Stimulated activated CD8-positive, alpha-beta memory T cell treated with anti-CD3 and anti-CD28 coated beads, Interleukin-4, amount 100 ng/mL, for 1 hour (primary cell): ENCODE data around the gene PRCD.
"Not testable (repeated sequence)": the region's sequence is repeated elsewhere in the genome, so short reads cannot be mapped to it uniquely, and the experiment has no call there.

Experiments
- DNase-seq, 2 donors: peaks; one replicate each; pipeline ENCODE4 v3.0.0-alpha.2; 2020; ENCODE audit warnings: low read depth in 2 of 2, low spot score in 1 of 2

PRCD gene

DNA sequence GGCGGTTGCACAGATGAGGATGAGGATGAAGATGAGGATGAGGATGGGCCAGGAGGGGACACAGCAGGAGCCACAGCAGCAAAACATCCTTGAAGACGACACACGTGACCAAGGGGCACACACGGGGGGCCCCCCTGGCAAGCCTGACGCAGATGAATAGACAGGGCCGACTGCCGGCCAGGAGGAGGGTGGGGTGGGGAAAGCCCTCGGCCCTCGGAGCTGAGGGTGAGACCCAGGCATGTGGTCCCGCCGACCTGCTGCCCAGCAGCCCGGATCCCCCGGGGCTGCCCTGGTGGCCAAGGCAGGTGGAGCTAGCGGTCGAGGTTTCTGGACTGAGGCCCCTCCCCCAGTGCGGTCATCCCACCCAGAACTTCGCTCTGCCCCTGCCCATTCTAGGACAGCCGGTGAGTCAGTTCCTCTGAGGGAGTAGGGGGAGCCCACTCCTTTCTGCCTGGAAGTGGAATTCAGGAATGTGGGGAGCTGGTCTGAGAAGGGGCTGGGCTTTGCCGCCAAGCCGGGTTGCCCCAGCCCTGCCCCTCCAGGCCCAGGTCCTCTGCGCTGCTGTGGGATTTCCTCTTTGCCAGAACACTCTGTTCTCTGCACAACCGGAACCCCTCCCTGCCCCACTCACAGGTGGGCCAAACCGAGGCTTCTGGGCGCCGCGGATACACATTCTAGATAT is 12.3 kb upstream of the PRCD start:
- no peak for DNase-seq

DNA sequence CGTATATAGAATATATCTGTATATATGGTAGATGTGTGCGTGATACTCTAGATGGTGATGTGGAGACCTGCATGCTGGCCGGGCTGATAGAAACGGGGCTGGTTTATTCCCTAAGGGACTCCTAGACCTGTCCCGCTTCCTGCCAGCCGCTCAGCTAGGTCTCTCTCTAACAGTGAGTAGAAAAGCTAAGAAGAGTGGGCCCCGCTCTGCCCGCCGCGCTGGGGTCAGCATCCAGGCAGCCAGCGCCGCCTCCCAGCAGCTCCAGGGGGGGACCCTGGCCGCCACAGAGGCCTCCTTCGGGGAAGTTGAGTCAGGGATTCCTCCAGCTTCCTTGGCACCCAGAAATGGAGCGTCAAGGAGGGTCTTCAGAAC is 11.7 kb upstream of the PRCD start:
- DNase-seq = no peak

DNA sequence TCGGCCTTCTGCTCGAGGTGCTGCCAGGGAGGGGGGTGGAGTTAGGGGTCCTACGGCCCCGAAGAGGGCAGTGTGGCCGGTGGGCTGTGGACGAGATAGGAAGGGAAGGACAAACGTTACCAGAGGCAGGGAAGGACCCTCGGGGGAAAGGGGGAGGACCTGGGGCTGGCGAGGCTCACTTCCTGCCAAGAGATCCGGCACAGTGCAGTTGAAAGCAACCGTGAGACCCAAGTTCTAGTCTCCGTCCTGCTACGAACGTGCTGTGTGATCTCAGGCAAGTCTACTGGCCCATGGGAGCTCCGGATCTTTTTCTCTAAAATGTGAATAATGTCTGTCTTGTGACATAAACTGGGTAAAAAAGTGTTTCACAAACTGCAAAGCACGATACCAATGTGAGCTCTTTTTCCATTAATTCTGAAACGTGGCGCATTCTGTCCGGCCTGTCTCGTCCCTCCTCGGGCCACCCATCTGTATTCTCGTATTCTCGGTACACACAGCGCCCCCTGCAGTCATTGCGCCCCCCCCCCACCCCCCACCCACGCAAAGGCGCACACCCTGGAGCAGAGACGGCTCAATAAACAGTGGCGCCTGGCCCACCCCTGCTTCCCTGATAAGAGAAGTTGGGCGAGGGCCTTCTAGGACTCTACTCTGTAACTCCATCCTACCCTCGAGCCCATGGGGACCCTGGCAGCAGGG is 11.2 kb upstream of the PRCD start:
- DNase-seq = no peak

DNA sequence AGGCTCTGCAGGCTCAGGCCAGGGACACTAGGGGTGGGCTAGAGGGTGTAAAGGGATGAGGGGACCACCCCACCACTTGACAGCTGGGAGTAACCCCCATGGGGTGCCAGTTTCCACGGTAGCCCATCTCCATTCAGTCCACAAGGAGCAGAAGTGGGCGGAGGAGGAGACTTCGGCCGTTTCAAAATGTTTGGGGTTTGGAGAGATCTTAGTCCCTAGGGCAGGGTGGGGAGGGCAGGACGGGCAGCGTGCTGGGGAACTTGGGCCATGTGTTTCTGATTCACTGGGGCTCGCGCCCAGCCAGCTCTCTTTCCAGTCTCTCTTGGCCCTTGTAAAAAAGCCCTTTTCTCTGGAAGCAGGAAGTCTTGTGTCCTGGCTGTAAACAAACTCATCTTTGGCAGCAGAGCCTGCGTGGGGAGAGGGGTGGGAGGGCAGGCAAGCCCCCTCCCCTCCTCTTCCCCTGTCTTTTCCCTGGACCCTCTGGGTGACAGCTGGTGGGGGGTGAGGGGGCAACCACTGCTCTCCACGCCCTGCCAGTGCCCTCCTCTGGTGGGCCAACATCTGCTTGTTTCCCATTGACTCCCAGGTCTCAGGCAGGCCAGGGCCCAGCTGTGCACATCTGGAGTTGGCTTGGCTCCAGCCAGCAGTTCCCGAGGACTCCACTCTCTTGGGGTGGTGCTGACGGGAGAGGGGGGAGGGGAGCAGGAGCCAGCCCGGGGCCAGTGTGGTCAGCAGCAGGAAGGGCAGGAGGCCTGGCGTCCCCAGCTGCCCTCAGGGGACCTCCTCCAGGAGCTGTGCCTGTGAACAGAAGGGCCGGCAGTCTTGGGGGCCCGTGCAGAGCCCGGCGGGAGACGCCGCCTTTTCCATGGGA is 10.4 kb upstream of the PRCD start:
- DNase-seq = no peak

DNA sequence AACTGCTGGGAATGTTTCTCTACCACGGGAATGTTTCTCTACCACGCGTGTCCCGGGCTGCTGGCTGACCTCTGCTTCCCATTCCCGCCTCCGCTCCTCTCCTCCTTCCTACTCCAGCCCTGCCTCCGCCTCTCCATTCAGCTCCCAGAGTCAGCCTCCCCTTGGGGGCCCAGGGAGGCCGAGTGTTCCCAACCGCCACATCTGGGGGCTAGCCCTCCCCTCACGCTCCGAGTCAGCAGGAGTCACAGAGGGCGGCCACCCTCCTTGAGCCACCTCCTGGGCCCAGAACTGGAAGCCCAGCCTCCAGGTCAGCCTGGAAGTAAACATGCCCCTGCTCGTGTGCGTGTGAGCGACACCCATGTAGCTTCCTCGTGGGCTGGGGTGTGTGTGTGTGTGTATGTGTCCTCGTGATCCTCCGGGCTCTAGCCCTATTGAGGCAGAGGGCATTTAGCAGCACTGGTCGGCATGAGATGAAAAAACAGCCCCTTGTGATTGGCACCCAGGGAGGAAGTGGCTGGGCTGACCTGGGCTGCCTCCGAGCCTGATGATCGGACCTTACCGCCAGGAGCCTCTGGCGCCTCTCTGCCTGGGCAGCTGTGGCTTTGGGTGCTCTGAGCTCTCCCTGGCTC is 9.6 kb upstream of the PRCD start:
- no peak for DNase-seq

DNA sequence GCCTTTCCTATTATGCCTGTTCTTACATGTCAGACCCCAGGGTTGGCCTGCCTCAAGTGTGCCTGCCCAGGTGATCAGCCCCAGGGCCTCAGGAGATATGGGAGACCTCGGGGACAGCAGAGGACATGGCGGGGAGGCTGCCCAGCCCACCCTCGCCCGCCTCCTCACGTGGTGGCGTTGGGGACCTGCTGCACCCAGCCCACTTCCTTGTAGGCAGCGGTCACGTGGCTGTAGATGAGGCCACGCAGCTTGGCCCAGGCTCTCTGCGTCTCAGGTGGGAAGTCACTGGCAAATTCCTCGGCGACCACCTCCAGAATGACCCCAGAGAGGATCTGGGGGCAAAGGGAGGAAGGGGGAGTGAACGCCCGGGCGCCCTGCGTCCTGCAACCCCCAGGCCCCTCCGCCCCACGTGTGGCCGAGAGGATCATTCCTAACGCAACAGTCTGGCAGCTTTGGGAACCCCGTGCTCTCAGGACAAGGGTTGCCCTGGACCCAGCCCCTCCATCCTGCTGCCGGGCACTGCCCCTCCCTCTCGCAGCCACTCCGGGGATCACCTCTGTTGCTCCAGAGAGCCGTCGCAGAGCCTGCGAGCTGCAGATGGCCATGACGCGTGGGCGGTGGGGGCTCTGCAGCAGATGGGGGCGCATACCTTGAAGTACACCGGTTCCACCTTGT is 8.9 kb upstream of the PRCD start:
- DNase-seq = no peak

DNA sequence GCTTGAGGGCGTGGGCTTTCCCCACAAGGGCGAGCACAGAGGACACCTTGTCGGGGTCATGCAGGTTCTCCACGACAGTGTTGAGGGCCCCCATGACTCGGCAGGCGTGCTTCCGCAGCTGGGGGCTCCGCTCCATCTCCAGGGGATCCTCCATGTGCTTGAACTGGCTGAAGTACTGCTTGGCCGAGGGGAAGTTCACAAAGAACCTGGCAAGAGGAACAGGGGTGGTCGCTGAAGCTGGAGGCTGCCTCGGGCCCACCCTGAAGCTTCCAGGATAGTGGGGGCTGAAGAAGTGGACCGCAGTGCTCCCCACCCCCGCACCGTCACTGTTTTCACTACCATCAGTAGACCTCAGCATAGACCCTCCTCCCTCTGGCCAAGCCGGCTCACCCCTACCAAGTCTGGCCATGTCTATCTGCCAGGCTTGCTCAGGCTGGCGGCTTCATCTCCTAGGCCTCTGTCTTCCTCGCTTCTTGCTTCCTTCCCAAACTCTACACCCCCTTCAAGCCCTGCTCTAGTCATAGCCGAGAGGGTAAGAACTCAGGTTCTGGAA is 8.3 kb upstream of the PRCD start:
- DNase-seq = no peak

DNA sequence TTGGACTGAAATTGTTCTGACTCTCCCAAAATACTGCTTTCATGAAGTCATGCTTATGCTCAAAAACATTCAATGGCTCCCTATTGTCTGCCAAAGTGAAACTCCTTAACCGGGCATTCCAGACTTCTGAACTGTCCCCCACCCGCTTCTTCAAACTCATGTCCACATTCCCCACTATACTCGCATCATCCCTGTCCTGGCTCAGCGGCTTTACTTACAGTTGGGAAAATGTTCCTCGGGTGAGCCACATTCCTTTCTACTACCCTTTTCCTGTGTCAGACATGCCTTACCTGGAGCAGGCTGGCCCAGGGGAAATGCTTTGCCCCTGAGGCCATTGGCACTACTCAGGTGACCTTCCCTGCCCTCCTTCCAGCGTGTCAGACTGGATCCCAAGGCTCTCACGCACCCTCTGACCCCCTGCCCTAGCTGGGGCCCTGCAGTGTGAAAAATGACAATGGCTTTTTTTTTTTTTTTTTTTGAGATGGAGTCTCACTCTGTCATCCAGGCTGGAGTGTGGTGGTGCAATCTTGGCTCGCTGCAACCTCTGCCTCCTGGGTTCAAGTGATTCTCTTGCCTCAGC is 7.7 kb upstream of the PRCD start:
- DNase-seq = no peak

DNA sequence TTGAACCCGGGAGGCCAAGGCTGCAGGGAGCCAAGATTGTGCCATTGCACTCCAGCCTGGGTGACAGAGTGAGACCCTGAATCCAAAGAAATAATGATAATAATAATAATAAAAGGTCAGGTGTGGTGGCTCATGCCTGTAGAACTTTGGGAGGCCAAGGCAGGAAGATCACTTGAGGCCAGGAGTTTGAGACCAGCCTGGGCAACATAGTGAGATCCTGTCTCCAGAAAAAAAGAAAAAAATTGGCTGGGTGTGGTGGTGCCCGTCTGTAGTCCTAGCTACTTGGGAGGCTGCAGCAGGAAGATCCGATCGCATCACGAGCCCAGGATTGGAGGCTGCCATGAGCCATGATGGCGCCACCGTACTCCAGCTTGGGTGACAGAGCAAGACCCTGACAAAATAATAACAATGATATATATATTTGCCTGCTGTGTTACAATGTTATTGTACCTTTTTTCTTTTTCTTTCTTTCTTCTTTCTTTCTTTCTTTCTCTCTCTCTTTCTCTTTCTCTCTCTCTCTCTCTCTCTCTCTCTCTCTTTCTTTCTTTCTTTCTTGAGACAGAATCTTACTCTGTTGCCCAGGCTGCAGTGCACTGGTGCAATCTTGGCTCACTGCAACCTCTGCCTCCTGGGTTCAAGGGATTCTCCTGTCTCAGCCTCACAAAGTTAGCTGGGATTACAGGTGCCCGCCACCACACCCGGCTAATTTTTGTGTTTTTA is 6.0 kb upstream of the PRCD start:
- not testable (repeated sequence) for DNase-seq

DNA sequence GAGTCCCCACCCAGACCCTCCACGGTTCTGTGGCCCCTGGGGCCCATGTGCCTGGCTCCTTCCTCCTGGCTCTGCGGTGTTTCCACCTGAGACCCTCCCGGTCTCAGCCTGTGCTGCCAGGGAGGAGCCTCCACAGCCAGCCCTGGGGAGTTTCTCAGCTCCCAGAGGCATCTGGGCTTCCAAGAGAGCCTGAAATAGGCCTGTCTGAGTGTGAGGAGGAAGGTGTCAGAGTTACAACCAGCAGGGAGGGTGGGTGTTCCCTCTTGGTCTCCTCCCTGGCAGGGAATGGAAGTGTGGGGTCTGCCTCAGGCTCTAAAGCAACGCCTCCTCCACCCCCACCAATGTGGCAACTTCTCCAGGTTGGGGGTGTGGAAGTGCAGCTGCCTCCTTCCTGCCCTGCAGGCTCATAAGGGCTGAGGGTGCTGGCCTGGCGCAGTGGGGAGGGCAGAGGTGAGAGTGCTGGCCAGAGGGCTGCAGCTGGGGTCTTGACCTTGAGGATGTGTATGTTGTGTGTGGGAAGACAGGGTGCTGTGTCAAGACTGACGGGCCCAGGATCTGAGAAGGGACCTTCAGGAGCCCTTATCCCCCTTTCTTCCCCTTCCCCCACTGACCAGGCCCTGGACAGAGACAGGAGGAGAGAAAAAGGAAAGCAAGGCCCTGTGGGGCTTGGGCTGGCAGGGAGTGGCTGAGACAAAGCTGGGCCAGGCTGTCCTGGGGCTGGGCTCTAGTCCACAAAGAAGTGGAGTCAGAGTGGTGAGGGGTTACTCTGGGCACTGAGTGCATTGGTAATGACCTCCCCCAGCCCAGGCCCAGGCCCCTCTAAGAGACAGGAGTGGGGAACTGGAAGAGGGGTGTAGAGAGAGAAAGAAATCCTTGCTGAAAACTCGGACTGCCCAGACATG is 4.8 kb upstream of the PRCD start:
- no peak for DNase-seq

DNA sequence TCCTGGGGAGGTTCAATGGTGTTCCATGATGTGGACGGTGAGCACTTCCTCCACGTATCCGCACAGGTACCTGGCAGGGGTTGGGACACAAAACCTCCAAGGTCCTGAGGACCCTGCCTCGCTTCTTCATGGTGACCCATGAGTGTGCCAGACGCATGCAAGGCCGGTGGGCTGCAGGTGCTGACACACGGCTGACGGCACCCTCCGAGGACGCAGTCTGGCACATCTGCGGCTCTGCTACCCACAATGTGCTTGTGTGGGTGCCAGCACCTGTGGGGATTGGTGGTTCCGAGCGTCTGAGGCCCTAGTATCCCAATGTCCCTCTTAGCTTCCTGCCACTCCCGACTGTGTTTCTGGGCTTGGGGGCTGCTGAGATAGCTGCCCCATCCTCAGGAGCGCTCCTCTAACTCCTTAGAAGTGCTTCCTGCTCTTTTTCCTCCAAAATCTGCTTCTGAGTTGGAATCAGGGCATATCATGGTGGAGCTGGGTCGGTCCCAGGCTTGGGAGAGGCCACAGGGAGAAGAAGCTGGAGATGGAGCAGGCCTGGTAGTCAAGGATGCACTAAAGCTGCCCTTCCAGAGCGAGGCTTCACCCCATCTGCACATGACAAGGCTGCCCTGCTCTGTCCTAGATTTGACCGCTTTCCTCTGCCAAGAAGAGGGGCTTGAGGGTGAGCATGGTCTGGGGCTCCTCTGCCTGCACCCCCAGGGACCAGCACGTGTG is 3.9 kb upstream of the PRCD start:
- no peak for DNase-seq

DNA sequence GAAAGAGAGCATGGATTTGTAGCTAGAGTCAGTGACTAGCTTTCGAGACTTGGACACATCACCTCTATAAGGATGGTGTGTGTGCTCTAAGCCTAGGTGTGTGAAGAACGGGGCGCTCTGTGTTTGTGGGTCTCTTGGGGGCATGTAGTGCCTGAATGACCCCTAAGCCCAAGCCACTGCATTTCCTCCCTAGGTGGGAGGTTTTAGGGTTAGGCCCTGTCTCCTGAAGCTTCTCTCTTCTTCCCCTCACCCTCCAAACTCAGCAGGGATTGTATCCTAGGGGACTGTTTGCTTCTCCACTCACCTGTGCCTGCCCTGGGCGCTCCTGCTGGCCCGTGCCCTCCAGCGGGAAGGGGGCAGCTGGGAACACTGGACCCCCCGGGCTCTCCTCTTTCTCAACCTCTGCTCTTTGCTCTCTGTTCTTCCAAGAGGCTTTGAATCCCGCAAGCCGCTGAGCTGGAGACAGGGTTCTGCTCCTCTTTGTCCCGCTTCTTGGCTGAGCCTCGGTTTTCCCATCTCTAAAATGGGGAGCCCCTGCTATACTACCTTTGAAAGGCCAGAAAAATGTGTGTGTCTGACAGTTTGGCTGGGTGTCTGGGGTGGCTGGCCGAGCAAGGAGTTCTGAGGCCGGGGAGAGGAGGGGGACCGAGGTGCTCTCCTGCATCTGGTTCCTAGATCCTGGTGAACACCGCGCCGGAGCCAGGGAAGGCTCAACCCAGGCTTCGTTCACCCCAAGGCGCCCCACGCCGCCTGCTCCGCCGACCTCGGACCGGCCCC is 3.1 kb upstream of the PRCD start:
- DNase-seq = no peak

DNA sequence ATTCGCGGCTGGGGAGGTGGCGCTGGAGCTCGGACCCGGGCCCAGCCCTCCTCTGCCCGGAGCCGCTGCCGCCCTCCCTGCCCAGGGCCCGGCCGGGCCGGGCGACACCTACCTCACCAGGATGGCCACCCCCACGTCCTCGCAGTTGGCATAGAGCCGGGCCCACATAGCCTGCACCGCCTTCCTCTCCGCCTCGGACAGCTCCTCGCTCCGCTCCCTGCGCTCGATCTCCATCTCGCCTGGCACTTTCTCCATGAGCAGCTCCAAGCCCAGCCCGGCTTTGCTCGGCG is 2.6 kb upstream of the PRCD start:
- no peak for DNase-seq

DNA sequence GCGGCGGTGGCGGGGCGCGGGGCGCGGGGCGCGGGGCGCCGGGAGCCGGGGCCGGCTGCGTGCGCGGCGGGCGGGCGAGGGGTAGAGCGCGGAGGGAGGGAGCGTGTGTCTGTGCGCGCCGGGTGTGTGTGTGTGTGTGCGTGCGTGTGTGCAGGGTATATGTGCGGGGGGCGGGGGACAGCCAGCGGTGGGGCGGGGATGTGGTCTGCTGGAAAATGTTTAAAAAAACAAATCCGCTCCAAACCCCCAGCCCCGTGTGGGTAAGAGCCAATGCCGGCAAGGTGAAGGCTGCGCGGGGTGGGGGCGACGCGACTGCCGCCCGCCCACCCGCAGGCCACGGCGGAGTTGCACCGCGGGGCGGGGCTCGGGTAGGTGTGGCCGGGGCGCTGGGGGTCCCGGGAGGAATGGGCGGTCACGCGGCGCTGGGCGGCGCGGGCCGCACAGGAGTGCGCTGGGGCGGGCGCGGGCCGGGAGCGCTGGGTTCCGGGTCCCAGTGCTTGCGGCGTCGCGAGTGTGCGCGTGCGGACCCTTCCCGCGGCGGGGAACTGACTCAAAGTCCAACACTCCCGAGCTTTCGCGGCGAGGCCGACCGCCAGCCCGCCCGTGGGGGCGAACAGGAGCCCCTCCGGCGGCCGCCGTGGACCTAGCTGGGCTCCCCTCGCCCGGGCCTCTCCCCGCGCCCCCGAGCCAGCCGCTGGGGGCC is 2.1 kb upstream of the PRCD start, which contains the start of gene CYGB:
Gene CYGB (minus strand): TSS at position 132 of the 703 bp plus-strand sequence. CDS start 167 bp downstream, outside the sequence.
- no peak for DNase-seq

DNA sequence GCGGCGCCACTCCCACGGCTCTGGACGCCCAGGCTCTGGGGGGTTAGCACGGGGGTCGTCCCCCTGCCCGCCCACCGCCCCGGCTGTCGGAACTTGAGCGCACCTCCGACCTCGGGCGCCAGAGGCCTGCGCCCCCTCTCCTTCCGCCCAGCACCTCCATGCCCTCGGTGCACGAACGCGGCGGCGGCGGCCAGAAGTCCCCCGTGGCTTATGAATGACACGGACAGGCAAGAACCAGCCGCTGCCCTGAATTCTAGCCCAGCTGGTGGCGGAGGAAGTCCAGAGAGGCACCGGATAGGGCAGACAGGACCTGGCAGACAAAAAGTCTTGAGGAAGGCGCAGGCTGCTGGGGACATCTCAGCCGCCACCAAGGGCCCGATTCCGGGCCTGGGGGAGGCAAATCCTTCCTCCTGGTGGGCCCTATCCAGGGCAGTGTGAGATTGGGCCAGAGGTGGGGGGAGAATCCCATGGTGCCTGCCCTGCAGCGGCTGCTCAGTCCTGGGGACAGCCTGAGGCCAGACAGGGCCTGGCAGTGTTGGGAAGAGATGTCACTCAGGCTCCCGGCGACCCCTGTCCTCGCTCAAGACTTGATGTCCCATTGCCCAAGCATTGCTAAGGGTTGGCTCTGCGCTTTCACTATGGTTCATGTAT is 1.4 kb upstream of the PRCD start:
- no peak for DNase-seq

DNA sequence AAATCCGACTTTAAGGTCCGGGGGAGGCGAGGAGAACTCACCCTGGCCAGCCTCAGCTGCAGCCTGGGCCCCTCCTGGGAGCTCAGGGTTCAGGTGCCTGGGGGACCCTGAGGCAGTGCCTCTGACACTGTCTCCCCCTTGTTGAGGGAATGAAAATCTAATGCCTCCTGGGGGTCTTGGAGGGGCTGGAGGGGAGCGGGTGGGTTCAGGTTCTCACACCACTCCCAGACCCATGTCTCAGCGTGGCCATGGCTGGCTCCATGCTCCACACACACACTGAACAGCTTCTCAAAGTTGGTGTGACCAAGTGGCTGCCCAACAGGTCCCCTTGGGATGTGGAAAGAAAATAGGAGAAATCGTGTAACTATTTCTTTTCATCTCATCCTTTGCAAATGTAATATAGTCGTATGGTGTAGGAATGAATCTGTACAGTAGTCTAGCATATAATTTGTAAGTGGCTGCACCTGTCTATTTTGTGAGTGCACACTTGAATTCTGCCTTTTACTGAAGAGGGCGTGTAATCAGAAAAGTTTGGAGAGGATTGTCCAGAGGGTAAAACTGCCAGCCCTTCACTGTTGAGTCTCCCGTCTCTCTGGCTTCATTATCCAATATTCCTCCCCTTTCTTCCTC is 788 bp upstream of the PRCD start:
- no peak for DNase-seq
